HG03066 (cell line): ENCODE measurements around the gene DCAF8.
"Not testable (repeated sequence)": the region's sequence is repeated elsewhere in the genome, so short reads cannot be mapped to it uniquely, and the experiment has no call there.

Experiments used
- ATAC-seq: cut with Tn5 transposase; IDR thresholded peaks from one replicate; pipeline ENCODE4 v1.9.1; 2021; ENCODE audit warnings: low read depth; ENCODE audit not compliant: unreplicated experiment

Gene DCAF8

DNA sequence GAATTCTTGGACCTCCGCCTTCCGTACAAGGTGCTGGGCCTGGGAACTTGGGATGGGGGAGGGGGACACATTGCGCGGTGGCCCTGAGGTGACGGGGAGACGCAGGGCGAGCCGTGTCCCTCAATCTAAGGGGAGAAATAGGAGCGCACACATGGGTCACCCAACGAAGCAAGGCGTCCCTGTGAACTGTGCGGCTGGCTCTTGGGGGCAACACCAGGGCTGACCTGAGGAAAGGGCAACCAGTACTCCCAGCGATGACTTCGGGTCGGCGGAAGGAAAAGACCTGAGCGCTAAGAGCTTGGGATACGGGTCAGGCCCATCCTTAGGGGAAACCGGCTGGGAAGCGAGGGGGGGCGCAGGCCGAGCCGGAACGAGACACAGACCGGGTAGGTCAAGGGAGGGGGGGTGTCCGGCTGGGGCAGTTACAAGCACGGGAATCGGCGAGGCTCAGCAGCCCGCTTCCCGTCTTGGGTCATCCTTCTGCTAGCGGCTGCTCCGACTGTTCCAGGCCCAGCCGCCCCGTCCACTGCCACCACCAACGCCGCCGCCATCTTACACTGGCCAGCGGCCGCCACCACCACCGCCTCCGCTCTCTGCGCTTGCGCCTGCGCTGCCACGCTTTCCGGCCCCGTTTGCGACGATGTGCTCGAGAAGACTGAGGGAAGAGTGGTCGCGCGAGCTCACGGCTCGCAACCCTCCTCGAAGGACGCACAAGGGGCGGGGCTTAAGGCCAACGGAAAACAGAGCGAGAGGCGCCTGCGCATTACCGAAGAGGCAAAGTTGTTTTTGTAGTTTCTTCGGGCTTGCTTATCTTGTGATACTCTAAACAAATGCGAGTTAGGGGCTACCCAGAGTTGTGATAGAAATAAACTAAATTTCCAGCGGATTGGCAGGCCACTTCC is at the start of gene DCAF8:
Gene DCAF8, minus strand, starts transcription at position 657 of the 902 bp plus-strand sequence. CDS start 18,541 bp downstream, outside the sequence.
- ATAC-seq: peak; percentile 77

DNA sequence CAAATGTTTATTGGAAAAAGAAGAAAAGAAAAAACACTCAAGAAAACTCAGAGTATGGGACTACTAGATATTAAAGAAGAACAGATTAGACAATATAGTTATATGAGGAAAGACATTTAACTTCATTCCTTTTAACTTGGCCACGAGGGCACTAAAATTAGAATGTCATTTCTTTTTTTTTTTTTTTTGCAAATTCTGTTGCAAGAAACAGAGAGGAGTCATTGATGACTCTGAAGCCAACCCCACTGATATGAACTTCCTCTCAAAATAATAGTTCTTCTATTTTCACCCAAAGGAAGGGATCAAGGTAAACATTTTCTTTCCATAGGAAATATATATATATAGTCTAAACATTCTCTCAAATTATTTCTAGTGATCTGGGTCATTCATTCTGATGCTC is 47.2 kb upstream of the DCAF8 start:
- no peak for ATAC-seq

DNA sequence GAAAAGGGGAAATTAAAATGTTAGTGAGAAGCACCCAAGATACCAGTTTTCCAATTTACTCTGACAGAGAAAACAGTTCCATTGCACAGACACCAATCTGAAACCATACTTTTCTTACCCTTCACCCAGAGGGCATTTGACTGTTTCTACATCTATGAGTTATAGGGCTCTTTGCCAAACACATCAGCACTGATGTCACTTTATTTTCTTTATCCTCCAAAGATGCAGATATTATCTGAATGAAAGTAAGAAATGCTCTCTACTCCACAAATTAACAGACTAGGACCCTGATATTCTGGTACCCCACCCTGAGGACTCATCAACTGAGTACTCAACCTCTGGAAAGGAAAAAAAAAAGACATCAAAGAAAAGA is 46.8 kb upstream of the DCAF8 start:
- ATAC-seq: no peak

DNA sequence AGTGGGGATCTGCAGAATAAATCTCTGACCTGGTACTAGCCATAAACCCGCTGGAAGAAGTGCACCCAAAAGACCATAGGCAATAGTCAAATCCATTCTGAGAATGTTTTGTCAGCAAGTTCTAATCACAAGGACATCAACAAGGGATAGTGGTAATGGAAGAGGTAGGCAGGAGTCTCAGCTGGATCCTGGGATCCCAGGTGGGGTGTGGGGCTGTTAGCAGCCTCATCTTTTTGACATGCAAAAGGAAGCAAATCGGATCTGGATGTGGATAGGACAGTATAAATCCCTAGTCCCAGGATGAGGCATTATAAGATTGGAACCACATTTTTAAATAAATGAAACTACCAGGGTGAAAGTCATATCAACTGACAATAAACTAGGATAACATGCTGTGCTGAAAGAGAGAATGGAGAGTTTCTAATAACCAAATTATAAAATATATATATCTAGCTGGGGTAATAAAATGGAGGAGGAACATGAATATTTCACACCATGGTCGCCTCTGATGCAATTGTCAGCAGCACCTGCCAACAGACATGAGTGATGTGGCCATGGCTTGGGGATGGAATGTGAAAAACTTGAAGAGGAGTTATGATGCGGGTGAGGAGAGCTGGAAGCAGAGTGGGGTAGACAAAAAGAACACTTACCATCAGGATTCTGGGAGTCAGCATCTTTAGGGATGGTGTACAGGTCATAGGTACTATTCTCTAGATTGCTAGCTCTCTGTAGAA is 46.3 kb upstream of the DCAF8 start:
- no peak for ATAC-seq

DNA sequence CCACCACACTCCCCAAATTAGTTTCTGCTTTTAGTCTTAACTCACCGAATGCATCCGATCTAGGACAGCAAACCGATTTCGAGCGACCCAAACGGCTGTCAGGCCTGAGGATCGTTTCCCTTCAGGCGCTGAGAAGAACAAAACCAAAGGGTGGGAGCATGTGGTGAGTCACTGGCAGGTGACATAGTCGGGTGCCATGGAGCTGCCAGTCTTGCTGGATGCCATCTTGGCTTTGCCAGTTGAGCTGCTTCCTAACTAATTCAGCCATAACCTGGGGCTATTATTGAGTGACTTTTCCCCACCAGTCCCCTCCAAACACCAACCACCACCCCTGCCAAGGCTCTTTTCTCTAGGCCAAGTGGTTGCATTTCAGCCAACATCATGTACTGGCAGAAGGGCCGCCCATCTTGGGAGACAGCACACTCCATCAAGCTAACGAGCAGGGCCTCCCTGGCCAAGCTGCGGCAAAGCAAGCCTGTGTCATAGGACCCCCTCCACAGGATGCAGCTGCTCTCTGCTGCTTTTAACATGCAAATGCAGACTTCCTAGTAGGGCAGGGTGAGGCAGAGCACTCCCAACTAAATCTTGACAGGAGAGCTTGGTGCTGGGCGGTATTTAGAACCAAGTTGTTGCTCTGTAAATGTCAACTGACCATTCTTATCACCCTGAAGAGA is 44.9 kb upstream of the DCAF8 start:
- ATAC-seq: no peak

DNA sequence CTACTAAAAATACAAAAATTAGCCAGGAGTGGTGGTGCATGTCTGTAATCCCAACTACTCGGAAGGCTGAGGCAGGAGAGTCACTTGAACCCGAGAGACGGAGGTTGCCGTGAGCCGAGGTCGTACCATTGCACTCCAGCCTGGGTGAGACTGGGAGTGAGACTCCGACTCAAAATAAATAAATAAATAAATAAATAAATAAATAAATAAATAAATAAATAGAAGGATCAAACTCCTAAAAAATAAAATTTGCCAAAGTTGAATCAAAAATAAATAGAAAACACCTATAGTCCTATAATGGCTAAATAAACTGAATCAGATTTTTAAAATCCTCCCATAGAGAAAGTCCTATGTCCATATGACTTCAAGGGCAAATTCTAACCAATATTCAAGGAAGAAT is 37.8 kb upstream of the DCAF8 start:
- no peak for ATAC-seq

DNA sequence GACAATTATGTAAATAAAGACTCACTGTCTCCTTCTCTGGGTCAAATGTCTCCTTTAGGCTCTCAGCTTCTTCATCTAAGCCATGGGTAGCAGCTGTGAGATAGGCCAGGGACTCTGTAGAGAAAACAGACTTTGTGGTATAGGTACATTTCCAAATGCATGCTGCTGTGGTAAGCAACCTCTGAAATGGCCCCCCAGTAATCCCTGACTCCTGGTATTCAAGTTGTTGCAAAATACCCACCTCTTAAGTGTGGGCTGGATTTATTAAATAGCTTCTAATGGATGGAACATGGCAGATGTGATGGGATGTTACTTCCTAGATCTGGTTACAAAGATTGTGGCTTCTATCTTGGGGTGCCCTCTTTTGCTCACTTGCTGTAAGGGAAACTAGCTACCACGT is 33.7 kb upstream of the DCAF8 start:
- no peak for ATAC-seq

DNA sequence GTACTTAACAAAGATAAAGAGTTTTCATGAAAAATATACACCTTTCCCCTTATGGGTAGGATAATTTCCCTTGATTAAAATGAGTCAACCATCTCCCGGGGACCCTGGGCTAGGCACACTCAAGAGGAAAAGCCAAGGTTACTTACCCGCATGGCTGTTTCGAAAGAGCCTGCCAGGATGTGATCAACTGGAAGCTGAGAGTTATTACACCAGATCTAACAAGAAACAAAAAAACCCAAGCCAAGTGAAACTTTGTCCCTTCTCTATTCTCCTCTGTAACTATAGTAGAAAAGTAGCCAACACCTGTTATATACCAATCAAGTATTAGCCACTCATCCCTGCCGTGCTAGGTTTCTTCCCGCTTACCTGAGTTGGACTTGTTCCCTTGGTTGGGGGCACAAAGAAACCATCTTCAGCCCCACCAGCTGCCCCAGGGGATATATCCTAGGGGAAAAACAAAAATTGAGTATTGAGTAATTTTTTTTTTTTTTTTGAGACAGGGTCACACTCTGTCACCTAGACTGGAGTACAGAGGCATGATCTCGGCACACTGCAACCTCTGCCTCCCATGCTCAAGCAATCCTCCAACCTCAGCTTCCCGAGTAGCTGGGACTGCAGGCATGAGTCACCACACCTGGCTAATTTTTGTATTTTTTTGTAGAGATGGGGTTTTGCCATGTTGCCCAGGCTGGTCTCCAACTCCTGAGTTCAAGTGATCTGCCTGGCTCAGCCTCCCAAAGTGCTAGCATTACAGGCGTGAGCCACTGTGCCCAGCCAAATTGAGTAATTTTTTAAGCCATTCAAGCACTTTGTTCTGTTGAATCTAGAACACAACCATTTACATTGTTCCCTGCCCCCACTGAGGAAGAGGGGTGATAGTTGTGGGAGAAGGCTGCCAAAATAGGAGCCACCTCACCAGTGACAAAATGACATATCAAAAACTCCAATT is 30.9 kb upstream of the DCAF8 start:
- ATAC-seq: no peak

DNA sequence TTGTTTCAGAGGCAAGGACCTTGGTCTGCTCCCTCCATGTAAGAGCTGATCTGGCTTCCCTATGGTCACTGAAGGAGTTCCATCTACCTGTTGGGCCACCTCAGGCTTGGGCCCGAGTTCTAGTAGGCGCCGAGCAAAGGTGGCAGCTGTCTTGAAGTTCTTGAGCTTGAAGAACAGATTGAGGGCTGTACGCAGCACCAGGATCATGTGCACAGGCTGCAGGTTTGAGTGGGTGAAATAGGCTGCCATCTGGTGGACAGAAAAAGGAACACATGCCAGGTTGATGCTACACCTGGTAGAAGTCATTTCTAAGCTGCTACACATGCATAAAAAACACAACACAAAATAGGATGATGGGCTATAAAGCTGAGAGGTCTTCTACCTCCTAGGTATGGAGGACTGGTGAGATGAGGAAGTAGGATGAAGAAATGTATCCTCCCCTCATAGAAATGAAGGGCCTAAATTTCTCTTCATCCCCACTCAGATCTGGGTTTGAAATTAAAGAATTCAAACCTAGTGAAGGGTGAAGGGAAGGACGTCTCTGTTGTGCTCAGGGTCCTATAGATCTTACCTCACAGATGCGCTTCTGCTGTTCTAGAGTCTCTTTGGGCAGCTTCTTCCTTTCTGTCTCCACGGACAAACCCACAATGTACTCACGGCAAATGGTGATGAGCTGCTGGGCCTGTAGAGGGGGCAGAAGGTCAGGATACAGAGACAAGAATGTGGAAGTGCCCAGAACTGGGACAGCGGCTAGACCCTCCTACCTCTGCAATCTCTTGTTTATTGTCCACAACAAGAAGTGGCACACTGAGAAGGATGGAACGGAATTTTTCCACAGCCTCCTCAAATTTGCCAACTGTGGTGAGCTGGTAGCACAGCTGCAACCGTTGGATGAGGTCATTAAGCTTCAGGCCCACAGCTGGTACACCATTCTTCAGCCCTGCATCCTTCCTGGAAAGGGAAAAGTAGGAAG is 29.2 kb upstream of the DCAF8 start:
- no peak for ATAC-seq

DNA sequence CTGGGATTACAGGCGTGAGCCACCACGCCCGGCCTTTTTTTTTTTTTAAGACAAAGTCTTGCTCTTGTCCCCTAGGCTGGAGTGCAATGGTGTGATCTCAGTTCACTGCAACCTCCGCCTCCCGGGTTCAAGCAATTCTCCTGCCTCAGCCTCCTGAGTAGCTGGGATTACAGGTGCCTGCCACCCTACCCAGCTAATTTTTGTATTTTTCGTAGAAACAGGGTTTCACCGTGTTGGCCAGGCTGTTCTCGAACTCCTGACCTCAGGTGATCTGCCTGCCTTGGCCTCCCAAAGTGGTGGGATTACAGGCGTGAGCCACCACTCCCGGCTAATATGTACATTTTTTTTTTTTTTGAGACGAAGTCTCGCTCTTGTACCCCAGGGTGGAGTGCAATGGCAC is 25.4 kb upstream of the DCAF8 start:
- not testable (repeated sequence) for ATAC-seq

DNA sequence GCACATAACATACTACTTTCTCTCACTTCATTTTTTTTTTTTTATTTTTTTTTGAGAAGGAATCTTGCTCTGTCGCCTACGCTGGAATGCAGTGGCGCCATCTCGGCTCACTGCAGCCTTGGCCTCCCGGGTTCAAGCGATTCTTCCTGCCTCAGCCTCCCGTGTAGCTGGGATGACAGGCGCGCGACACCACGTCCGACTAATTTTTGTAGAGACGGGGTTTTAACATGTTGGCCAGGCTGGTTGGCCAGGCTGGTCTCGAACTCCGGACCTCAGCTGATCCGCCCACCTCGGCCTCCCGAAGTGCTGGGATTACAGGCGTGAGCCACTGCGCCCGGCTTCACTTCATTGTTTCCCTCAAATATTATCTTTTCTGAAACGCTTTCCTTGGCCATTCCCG is 23.2 kb upstream of the DCAF8 start:
- ATAC-seq: no peak

DNA sequence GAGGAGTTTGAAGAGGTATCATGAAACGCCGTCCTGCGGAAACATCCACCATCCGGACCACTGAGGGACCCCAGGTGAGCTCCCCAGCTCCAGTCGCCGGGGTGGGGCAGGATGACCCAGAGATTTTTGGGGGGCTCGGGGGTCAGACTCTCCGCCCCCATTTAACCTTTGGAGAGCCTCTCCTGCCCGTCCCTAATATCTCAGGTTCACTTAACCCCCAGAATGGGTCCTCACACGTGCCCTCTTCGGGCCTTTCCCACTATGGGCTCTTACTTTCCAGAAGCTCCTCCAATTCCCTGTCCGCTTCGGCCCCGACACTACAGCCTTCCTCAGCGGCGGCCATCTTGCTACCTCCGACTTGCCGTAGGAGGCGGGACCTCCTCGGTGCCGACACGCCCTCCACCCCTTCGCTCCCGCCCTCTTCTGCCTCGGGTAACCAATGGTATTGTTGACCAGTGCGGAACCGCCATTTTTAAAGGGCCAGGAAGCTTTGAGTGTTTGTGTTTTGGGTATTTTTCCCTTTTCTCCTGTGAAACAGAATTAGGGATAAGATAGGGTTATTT is 22.5 kb upstream of the DCAF8 start, which contains the start of gene PEX19:
Gene PEX19, minus strand, starts transcription at position 352 of the 563 bp plus-strand sequence. Its CDS starts 9 bp downstream, at position 343.
- ATAC-seq: peak; percentile 94

DNA sequence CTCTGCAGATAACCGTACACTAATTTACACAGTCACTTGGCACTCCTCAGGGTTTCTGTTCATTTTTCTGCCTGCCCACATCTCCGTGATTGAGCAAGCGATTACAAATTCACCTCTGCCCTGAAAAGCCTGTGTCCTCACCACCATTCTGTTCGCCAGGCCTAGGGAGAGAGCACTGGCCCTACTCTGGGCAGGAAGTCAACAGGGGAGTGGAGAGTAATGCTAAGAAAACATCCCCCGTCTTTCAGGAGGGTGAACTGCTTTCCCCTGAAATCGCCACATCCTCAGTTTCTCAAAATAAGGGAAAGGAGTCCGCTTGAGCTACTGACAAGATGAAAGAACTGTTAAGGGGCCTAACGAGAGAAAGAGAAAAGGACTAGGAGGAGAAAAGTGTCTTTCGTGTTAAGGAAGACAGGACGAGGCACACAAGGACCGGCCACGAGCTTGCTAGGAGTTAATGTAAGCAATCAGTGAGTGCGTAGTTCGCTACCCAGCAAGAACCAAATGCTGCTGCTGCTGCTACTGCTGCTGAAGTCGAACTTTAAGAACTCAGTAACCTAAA is 22.0 kb upstream of the DCAF8 start:
- ATAC-seq: no peak

DNA sequence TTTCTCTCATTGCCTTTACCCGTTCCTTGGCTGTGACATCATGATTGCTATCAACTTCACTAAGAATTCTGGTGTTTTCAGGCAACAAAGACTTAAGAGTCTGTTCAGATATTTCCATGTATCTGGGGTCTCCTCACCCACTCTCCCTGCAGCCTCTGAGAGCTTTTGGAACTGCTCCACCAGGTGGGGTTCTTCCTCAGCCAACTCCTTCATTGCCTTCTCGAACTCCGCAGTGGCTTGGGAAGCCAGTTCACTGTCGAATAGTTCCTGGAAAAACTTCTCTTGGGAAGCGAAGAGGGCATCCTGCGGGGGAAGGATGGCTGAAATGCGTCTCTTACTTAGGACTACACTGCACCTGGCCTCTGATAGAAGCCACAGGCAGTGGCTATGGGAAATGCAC is 20.5 kb upstream of the DCAF8 start:
- no peak for ATAC-seq

DNA sequence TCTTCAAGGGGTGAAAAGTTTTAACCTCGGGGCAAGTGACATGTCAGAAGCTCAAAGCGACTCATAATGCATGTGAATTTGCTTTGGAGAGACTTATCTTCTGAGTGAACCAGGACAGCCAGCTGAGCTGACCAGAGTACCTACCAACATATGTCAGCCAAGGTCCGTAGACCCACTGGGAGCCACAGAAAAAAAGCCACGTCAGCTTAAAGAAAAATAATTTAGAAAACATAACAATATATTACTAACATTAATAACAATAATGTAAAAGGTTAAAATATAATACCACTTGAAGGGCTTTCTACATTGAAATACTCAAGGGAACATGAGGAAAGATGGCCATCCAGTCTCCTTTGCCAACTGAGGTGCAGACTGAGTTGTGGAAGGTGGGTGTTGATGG is 15.6 kb upstream of the DCAF8 start:
- no peak for ATAC-seq

DNA sequence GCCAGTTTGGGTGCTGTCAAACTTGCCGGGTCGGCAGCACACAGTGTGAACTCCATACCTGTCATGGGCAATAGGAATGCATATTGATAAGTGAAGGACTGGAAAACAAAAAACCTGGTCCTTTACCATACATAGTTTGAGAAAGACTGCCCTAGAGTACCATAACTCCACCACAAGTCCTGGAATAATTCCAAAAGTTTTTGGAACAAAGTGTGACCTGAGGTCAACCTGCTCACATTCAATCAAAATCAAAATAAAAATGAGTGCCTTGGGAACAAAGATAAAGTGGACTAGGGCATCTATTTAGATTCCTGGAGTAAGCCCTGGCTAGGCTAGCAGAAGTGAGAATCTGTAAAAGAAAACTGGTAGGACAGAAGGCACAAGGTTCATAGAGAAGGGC is 15.0 kb upstream of the DCAF8 start:
- no peak for ATAC-seq

DNA sequence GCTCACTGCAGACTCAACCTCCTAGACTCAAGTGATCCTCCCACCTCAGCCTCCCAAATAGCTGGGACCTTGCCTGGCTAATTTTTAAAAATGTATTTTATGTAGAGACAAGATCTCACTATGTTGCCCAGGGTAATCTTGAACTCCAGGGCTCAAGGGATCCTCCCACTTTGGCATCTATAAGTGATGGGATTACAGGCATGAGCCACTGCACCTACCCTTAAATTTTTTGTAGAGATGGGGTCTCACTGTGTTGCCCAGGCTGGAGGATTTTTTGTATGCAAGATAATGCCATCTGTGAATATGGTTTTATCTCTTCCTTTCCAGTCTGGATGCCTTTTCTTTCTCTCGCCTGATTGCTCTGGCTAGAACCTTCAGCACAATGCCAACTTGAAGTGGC is 8.7 kb upstream of the DCAF8 start:
- no peak for ATAC-seq

DNA sequence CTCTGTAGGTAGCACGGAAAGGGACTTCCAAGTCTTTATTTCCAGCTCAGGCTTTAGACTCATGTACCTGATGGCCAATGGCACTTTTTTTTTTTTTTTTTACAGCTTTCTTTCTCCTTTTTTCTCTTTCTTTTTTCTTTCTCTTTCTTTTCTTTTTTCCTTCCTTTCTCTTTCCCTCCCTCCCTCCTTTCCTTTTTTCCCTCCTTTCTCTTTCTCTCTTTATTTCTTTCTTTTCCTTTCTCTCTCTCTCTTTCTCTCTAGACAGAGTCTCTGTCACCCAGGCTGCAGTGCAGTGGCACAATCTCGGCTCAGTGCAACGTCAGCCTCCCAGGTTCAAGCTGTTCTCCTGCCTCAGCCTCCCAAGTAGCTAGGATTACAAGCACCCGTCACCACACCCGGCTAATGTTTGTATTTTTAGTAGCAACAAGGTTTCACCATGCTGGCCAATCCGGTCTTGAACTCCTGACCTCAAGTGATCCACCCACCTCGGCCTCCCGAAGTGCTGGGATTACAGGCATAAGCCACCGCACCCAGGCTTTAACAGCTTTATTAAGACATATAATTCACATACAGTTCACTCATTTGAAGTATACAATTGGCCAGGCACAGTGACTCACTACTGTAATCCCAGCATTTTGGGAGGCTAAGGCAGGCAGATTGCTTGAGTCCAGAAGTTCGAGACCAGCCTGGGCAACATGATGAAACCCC is 5.1 kb upstream of the DCAF8 start:
- no peak for ATAC-seq
